HG03342 (cell line): ENCODE results near the gene NR1D1.

Source experiments
- ATAC-seq: cut with Tn5 transposase; IDR thresholded peaks from one replicate; pipeline ENCODE4 v1.9.1; 2021; ENCODE audit warnings: mild to moderate bottlenecking, moderate library complexity; ENCODE audit not compliant: unreplicated experiment

The NR1D1 gene

DNA sequence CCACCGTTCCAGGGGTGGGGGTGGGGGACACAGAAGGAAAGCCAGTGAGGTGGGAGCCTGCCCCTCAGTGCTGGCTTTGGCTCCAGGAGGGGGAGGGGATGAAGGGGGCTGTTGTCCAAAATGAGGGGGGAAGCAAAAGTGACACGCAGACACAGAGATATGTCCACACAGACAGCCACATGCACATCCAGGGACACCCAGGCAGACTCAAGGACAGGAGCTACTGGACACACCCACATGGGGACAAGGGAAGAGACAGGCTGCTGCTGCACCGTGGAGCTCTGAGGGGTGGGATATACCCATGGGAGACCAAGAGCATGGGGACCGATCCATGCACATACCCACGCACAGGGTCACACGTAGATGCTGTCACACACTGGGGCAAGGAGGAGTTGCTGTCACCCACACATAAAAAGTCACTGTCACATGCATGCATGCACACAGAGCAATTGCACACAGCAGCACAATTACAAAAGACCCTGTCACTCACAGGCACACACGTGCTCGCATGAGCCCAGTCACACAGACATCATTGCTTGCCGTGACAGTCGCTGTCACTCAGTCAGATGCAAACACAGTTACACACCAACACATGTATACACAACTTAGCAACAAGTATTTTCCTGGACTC is 36.4 kb downstream of the NR1D1 start:
- ATAC-seq, result no peak

DNA sequence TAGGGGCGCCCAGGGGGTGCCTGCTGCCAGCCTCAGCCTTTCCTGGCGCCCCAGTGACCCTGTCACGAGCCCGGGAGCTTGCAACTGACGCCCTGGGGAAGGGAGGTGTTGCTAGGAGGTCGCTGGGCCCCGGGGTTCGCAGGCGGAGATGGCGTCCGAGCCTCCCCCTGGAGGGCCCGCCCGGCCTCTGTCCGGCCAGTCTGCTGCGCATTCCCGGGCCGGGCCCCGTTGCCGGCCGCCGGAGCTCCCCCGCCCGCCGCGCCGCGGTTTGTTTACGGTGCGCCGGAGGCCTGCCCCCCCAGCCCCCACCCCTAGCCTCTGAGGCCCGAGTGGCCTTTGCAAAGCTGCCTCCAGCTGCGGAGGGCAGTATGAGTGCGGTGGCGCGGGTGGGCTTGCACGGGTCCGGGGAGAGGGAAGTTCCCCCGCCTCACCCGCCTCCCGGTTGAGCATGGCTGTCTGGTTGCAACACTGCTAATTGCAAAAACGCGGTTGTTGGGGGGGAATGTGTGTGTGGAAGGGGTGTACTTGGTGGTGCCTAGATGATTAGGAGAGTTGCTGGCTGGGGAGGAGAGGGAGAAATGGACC is 37.1 kb downstream of the NR1D1 start:
- no peak for ATAC-seq

DNA sequence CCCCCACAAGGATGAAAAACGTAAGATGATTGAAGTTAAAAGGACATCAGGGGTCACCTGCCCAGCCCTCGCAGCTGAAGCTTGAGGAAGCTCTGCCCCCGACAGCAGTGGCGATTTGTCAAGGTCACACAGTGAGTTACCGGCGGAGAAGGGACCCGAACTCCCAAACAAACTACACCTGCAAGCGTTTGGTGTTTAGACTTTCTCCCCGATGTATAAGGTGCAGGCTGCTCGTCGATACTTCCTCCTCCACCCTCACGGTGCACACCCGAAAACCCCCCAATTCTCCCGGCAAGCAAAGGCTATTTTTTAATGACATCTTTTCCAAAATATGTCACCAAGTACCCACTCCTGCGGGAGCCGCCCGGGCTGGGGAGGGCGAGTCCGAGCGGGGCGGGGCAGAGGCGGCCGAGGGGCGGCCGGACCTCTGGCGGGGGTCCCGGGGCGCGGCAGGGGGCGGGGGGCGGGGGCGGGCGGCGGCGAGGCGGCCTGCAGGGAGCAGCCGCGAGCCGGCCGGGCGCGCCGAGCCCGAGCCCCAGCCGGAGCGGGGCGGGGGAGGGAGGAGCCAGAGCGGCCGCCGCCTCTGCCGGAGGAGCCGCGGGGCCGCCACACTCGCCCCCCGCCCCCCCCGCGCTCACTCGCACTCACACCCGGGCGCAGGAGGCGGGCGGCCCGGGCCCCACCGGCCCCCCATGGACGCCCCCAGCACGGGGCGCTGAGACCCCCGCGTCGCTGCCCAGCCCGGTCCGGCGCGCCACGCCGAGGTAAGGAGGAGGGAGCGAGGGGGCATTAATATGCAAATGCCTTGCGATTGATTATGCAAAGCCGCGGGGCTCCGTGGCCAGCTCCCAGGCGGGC is 37.8 kb downstream of the NR1D1 start, which contains the start of gene THRA:
Gene THRA (plus strand): TSS at position 637 of the 858 bp plus-strand sequence. CDS start 11,524 bp downstream, outside the sequence.
- ATAC-seq, result peak; percentile 65

DNA sequence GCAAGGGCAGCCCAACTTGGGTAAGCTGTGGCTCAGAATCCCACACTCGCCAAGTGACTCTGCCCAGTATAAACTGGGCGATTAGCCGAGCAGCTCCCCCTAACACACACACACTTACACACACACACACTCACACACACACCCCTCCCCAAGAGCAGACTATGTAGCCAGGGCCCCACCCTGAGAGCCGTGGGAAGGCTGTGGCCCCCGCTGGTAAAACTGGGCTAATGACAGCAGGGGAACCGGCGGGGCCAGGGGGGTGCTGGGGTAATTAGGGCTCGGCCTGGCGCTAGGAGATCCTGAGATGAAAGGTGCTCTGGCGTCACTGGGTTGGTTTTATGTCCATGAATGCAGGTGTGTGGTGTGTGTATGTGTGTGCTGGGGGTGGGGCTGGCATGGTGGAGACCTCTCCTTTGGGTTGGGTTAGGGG is 38.8 kb downstream of the NR1D1 start:
- no peak for ATAC-seq

DNA sequence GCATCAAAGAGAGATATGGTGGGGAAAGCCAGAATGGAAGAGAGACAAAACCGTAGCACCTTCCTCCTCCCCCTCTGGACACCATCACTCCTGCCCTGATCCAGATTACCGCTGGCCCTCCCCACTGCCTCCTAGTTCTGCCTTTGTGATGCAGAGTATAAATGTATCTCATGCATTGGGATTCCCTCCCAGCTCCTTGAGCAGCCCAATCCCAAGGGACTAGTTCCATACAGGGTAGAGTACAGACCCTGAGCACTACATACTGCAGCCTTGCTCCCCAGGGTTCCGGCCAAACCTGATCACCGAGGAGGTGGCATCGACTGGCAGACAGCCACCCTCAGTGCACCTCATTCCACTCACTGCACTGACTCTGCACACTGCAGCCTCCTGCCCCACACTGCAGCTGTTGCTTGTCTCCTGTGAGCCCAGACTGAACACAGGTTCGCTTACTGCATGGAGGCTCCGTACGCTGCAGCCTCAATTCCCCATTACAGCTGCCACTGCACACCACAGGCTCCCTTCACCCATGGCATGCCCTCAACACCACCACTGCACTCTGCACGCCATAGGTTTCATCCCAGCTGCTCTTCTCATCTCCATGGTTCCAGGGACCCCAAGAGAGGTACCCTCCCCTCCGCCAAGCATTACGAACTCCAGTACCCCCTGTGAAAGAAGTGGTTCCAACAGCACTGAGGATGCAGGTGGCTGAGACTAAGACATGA is 39.3 kb downstream of the NR1D1 start:
- no peak for ATAC-seq

DNA sequence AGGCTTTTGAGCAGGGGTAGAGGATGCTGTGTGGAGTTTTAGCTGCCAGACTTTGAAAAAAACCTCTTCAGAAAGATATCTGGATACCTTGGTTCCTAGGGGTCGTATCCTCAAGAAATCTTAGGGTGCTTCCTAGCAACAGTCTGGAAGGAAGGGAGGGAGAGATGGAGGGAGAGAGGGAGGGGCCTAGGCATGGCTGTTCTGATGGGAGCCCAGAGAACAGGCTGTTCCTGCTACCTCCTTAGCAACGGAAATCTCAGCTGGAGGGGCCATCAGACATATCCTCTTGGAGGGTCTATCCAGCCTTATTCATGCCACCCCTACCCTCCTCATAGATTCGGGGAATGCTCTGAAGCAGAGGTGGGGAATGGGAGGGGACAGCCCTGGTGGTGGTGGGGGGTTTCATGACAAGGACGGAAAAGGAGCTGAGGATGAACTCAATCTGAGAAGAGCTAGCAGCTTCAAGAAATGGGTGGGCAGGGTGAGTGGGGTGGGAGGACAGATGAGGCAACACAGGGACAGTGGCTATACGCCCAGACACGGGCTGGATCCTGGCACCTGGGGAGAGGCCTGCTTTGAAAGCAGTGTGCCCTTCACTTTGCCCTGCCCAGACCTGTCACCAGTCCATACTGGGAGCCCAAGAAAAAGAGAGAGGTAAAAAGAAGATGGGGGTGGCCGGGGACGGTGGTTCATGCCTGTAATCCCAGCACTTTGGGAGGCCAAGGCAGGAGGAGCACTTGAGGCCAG is 40.5 kb downstream of the NR1D1 start:
- ATAC-seq, result no peak

DNA sequence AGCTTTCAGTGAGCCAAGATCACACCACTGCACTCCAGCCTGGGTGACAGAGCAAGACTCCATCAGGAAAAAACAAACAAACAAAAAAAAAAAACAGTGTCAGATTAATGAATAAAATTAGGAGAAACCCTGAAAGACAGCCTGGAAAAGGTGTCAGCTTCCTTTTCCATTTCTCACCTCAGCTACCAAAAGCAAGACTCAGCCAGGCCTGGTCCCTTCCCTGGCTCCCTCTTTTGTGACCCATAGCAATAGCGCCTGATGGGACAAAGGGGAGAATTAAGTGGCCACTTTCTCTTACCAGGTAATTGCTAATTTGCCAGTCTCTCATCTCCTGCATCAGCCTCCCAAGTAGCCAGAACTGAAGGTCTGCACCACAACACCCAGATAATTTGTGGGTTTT is 41.5 kb downstream of the NR1D1 start:
- no peak for ATAC-seq

DNA sequence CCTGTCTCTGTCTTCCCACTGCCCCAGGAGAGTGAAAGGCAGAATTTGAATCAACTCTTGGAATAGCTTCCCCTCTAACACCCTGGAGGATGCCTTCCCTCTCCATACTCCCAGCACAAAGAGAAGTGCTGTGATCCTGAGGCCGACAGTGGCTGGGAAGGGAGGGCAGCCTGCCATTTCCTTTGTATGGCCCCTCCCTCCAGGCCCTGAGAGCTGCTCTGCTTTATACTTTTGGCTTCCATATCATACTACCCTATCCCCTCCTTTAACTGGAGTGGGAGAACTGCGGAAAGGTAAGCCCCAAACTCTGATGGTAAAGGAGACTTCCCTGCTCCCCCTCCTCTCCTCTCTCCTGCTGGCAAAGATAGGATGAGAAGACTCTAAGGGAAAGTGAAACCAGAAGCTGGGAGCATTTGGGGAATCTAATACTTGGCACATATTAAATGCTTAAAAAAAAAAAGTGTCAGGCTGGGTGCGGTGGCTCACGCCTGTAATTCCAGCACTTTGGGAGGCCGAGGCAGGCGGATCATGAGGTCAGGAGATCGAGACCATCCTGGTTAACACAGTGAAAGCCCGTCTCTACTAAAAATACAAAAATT is 42.1 kb downstream of the NR1D1 start:
- no peak for ATAC-seq

DNA sequence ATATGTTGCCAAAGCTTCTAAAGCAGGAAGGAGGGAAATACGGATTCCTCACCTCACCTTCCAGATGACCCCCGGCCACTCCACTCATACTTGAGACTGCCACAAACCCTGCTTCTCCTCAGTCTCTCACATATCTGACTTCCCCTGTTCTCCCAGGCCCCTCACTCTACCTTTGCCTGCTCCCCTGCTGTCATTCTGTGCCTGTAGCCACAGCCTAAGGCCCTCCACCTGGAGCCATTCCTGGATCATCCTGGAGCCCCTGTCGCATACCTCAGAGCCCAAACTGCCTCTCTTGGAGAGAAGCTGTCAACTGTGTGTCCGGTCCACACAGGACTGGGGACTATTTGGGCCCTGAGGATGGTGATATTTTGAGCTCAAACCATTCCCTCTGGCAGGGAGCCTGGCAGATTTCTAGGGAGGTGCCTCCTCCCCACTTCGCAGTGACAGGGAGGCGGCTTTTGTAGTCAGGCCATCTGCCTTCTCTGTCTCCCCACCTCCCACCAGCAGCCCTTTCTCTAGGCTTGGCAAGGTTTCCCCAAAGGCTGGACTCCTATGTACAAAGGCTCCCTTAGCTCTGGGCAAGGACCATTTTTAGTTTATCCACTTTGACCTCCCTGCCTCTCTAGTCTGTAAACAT is 43.9 kb downstream of the NR1D1 start:
- no peak for ATAC-seq
